IMR-90 (cell line): ENCODE results near the gene KRTAP21-2. TPM values are rescaled to one million over a fixed set of nuclear protein-coding genes. Genes with fewer than 3 reads are reported as not detected.

Experiments
- ATAC-seq: fragments of 200-7000 bp; cut with Tn5 transposase; 2 replicates; pipeline ENCODE4 v1.9.1; 2020; ENCODE audit warnings: low read depth, mild to moderate bottlenecking, moderate library complexity
- BruUV-seq: library from RNA; stranded (reverse); fragments of 400-500 nt; replicated peaks from 2 replicates; lab custom pipeline; 2021; lab: Mats Ljungman, UMichigan
- CTCF ChIA-PET: fragments of 300-600 bp; formaldehyde crosslinking; extraction: SDS; loops from one replicate; lab custom pipeline; 2021; ENCODE audit warnings: antibody characterized with exemption; lab: Yijun Ruan, JAX
- POLR2A ChIA-PET: fragments of 300-600 bp; sonication (Branson Sonifier 250); formaldehyde crosslinking; loops from one replicate; lab custom pipeline; 2022; ENCODE audit warnings: antibody characterized with exemption; ENCODE audit not compliant: unreplicated experiment; lab: Charles Lee
- DNase-seq: peaks from one replicate; pipeline ENCODE4 v3.0.0; 2013
- H2AFZ ChIP-seq: replicated peaks from 2 replicates; pipeline ENCODE3; 2013; ENCODE audit warnings: low read length, mild to moderate bottlenecking; ENCODE audit not compliant: poor library complexity
- H2AK5ac ChIP-seq: 2 replicates; pipeline ENCODE4 v1.6.1; 2013; ENCODE audit warnings: low read depth, low read length, inconsistent platforms
- H2AK9ac ChIP-seq: replicated peaks from 2 replicates; pipeline ENCODE3; 2013; ENCODE audit warnings: mild to moderate bottlenecking, low read depth, low read length, moderate library complexity; ENCODE audit not compliant: poor library complexity
- H2BK120ac ChIP-seq: 2 replicates; pipeline ENCODE4 v1.6.1; 2013; ENCODE audit warnings: low read depth, low read length, inconsistent platforms
- H2BK15ac ChIP-seq: 3 replicates; pipeline ENCODE4 v1.6.1; 2013; ENCODE audit warnings: low read depth, low read length, inconsistent platforms
- H2BK20ac ChIP-seq: 2 replicates; pipeline ENCODE4 v1.6.1; 2013; ENCODE audit warnings: low read depth, mild to moderate bottlenecking, inconsistent platforms, low read length, moderate library complexity
- H2BK5ac ChIP-seq: 2 replicates; pipeline ENCODE4 v1.6.1; 2013; ENCODE audit warnings: mild to moderate bottlenecking, low read depth, low read length, inconsistent platforms; ENCODE audit not compliant: poor library complexity, severe bottlenecking
- H3K14ac ChIP-seq: replicated peaks from 2 replicates; pipeline ENCODE4 v1.6.1; 2013; ENCODE audit warnings: low read depth, low read length, inconsistent platforms
- H3K18ac ChIP-seq: 2 replicates; pipeline ENCODE4 v1.6.1; 2013; ENCODE audit warnings: low read depth, low read length, control low read depth
- H3K23ac ChIP-seq: 2 replicates; pipeline ENCODE4 v1.6.1; 2013; ENCODE audit warnings: low read depth, low read length, inconsistent platforms
- H3K27ac ChIP-seq: 2 replicates; pipeline ENCODE4 v1.5.1; 2013; ENCODE audit warnings: mild to moderate bottlenecking, control low read depth, low read length; ENCODE audit not compliant: insufficient read depth
- H3K27me3 ChIP-seq: 2 replicates; pipeline ENCODE4 v1.6.1; 2013; ENCODE audit warnings: low read length; ENCODE audit not compliant: control insufficient read depth, insufficient read depth
- H3K36me3 ChIP-seq: 2 replicates; pipeline ENCODE4 v1.6.1; 2013; ENCODE audit warnings: low read length, mixed read lengths; ENCODE audit not compliant: control insufficient read depth, insufficient read depth
- H3K4ac ChIP-seq: 2 replicates; pipeline ENCODE4 v1.6.1; 2013; ENCODE audit warnings: low read depth, low read length, inconsistent platforms
- H3K4me1 ChIP-seq: 2 replicates; pipeline ENCODE4 v1.6.1; 2013; ENCODE audit warnings: low read length, mixed read lengths; ENCODE audit not compliant: control insufficient read depth, insufficient read depth
- H3K4me2 ChIP-seq: 2 replicates; pipeline ENCODE4 v1.6.1; 2013; ENCODE audit warnings: low read depth, mild to moderate bottlenecking, control low read depth, low read length, moderate library complexity
- H3K4me3 ChIP-seq: 2 replicates; pipeline ENCODE4 v1.5.1; 2013; ENCODE audit warnings: low read depth, mild to moderate bottlenecking, control low read depth, low read length, moderate library complexity; ENCODE audit not compliant: insufficient read depth
- H3K56ac ChIP-seq: 2 replicates; pipeline ENCODE4 v1.6.1; 2013; ENCODE audit warnings: low read length, inconsistent platforms; ENCODE audit not compliant: insufficient read depth; ENCODE audit errors: extremely low read depth
- H3K79me1 ChIP-seq, 2 experiments: 2 replicates each; pipeline ENCODE4 v1.6.1; 2013; ENCODE audit warnings: low read length in 2 of 2, inconsistent platforms in 1 of 2, low read depth in 1 of 2
- H3K9ac ChIP-seq: 2 replicates; pipeline ENCODE4 v1.6.1; 2013; ENCODE audit warnings: low read depth, low read length, control low read depth
- H3K9me1 ChIP-seq: 2 replicates; pipeline ENCODE4 v1.6.1; 2013; ENCODE audit warnings: low read length, inconsistent platforms; ENCODE audit not compliant: insufficient read depth
- H3K9me3 ChIP-seq: 2 replicates; pipeline ENCODE4 v1.6.1; 2013; ENCODE audit warnings: low read length; ENCODE audit not compliant: control insufficient read depth, insufficient read depth
- H4K20me1 ChIP-seq: 2 replicates; pipeline ENCODE4 v1.6.1; 2013; ENCODE audit warnings: low read length, inconsistent platforms; ENCODE audit not compliant: insufficient read depth
- H4K5ac ChIP-seq: 2 replicates; pipeline ENCODE4 v1.6.1; 2013; ENCODE audit warnings: mild to moderate bottlenecking, low read depth, low read length, control low read depth
- H4K8ac ChIP-seq, 2 experiments: 2 replicates each; pipeline ENCODE4 v1.6.1; 2013; ENCODE audit warnings: low read depth in 2 of 2, low read length in 2 of 2, control low read depth in 1 of 2, inconsistent platforms in 1 of 2
- H4K91ac ChIP-seq: 2 replicates; pipeline ENCODE4 v1.6.1; 2013; ENCODE audit warnings: low read depth, low read length, inconsistent platforms; ENCODE audit not compliant: insufficient read depth
- BHLHE40 ChIP-seq: fragments of 150-350 bp; IDR thresholded peaks from 2 replicates; pipeline ENCODE4 v1.6.1; 2016; ENCODE audit warnings: mild to moderate bottlenecking, low read depth, low read length
- CHD1 ChIP-seq: IDR thresholded peaks from 2 replicates; pipeline ENCODE4 v1.6.1; 2012; ENCODE audit warnings: low read depth, low read length, improper control_type of control experiment
- FOS ChIP-seq: fragments of 150-350 bp; IDR thresholded peaks from 2 replicates; pipeline ENCODE4 v1.6.1; 2016; ENCODE audit warnings: low read depth, low read length
- MAFK ChIP-seq: IDR thresholded peaks from 2 replicates; pipeline ENCODE4 v1.6.1; 2012; ENCODE audit warnings: low read depth, low read length, improper control_type of control experiment
- MAZ ChIP-seq: IDR thresholded peaks from 2 replicates; pipeline ENCODE4 v1.6.1; 2012; ENCODE audit warnings: low read depth, mild to moderate bottlenecking, low read length, improper control_type of control experiment, moderate library complexity, borderline replicate concordance
- MXI1 ChIP-seq: IDR thresholded peaks from 2 replicates; pipeline ENCODE4 v1.6.1; 2012; ENCODE audit warnings: low read depth, mild to moderate bottlenecking, low read length, moderate library complexity, borderline replicate concordance
- RFX5 ChIP-seq: IDR thresholded peaks from 2 replicates; pipeline ENCODE4 v1.8.0; 2012; ENCODE audit warnings: low read depth, mild to moderate bottlenecking, low read length, moderate library complexity
- SMC3 ChIP-seq: fragments of 150-350 bp; IDR thresholded peaks from 2 replicates; pipeline ENCODE4 v1.6.1; 2016; ENCODE audit warnings: low read depth, mild to moderate bottlenecking, antibody characterized with exemption, low read length, moderate library complexity
- WGBS, 2 experiments: methylation state at CpG; one replicate each; pipeline versions ENCODE4 v1.1.5 to v1.1.7; 2013; ENCODE audit warnings: missing lambda C conversion rate in 2 of 2; ENCODE audit not compliant: insufficient read length in 1 of 2; ENCODE audit errors: extremely low coverage in 2 of 2; 5-methylcytosine and 5-hydroxymethylcytosine counted together
- dilution Hi-C: fragments of 300-500 bp; cut with HindIII; formaldehyde crosslinking; loops from one replicate; pipeline ENCODE4 v1.14.3; 2018; ENCODE audit warnings: low sequenced_read_pairs; ENCODE audit not compliant: unreplicated experiment
- in situ Hi-C: fragments of 300-500 bp; cut with MboI; formaldehyde crosslinking; loops from 3 replicates; pipeline ENCODE4 v1.14.3; 2019; ENCODE audit warnings: low sequenced_read_pairs, inconsistent platforms, mixed read lengths
- intact Hi-C: fragments of 100-400 bp; cut with micrococcal nuclease; formaldehyde crosslinking; loops from 2 replicates; pipeline ENCODE4 v1.10.0; 2022
- polyA plus RNA-seq, 3 experiments: library from polyadenylated mRNA; depleted of rRNA; stranded (reverse); fragments of >200 nt; gene quantifications; 2 replicates each; pipeline ENCODE4 v1.2.3, GENCODE V29; 2012; ENCODE audit warnings: low replicate concordance in 1 of 3
- total RNA-seq: library from RNA; depleted of rRNA; stranded (reverse); fragments of >200 nt; gene quantifications from 2 replicates; pipeline ENCODE4 v1.2.3, GENCODE V29; 2012
- TF ChIP-seq, protein P1 (sequence below): conservative IDR thresholded peaks from 2 replicates; pipeline ENCODE4 v1.5.1; 2012; ENCODE audit warnings: mild to moderate bottlenecking, low read depth, low read length, improper control_type of control experiment

Gene KRTAP21-2
- total and polyA plus RNA-seq, 2 of the 4 experiments (the other 2 are of a cell fraction): not detected

- H3K9ac ChIP-seq: no peak overlapping the region
- POLR2A ChIA-PET: no interaction called here
- no peak overlapping the region for H3K18ac ChIP-seq
- no peak overlapping the region for H3K4ac ChIP-seq
- H2AFZ ChIP-seq: no peak overlapping the region
- H3K23ac ChIP-seq: no peak overlapping the region
- DNase-seq (no peak), ATAC-seq (no peak)
- no CpG with 5 or more reads among the region's 2 CpGs for WGBS, 2 experiments
- H3K27ac ChIP-seq: no peak overlapping the region
- H2BK120ac ChIP-seq: no peak overlapping the region
- no peaks in the 10 kb centered on the region for H3K27me3 ChIP-seq
- H3K4me2 ChIP-seq: no peak overlapping the region
- H2BK15ac ChIP-seq: no peak overlapping the region
- no peak overlapping the region for H2BK20ac ChIP-seq
- H3K56ac ChIP-seq: no peak overlapping the region
- CTCF ChIA-PET: no interaction called here
- no peaks in the 10 kb centered on the region for H4K20me1 ChIP-seq
- H3K4me3 ChIP-seq: no peak overlapping the region
- no peaks in the 10 kb centered on the region for H3K4me1 ChIP-seq
- BruUV-seq: no TSS peak
- no peaks in the 10 kb centered on the region for H3K9me3 ChIP-seq
- no peak overlapping the region for H3K14ac ChIP-seq
- H3K36me3 ChIP-seq: no peaks in the 10 kb centered on the region
- intact Hi-C loops (no loop called here), dilution Hi-C loops (no loop called here), in situ Hi-C loops (no loop called here)
- H4K91ac ChIP-seq: no peak overlapping the region
- no peaks in the 10 kb centered on the region for H3K9me1 ChIP-seq
- no peak overlapping the region for H4K5ac ChIP-seq
- no peaks in the 10 kb centered on the region for H3K79me1 ChIP-seq
- H4K8ac ChIP-seq: no peak overlapping the region
- H2BK5ac ChIP-seq: no peak overlapping the region
- TF ChIP-seq MAZ (no peak), CHD1 (no peak), BHLHE40 (no peak), FOS (no peak), MXI1 (no peak), MAFK (no peak), SMC3 (no peak), RFX5 (no peak)
- TF ChIP-seq, protein P1, sequence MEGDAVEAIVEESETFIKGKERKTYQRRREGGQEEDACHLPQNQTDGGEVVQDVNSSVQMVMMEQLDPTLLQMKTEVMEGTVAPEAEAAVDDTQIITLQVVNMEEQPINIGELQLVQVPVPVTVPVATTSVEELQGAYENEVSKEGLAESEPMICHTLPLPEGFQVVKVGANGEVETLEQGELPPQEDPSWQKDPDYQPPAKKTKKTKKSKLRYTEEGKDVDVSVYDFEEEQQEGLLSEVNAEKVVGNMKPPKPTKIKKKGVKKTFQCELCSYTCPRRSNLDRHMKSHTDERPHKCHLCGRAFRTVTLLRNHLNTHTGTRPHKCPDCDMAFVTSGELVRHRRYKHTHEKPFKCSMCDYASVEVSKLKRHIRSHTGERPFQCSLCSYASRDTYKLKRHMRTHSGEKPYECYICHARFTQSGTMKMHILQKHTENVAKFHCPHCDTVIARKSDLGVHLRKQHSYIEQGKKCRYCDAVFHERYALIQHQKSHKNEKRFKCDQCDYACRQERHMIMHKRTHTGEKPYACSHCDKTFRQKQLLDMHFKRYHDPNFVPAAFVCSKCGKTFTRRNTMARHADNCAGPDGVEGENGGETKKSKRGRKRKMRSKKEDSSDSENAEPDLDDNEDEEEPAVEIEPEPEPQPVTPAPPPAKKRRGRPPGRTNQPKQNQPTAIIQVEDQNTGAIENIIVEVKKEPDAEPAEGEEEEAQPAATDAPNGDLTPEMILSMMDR: no peak
- H2AK5ac ChIP-seq: no peak overlapping the region
- no peak overlapping the region for H2AK9ac ChIP-seq
Observed at GRCh38 chr21:30717105-30717504, 30.0 kb downstream of the KRTAP21-2 start.
